Fibroblast of the aortic adventitia (primary cell): ENCODE results near the gene COL12A1. TPM values are rescaled to one million over a fixed set of nuclear protein-coding genes. Genes with fewer than 3 reads are reported as not detected.
A peak's percentile ranks its signal among the peaks of the same experiment; 100 is the strongest.

Source experiments
- DNase-seq: peaks from one replicate; pipeline ENCODE4 v3.0.0-alpha.2; 2010; ENCODE audit warnings: low read depth
- H3K4me3 ChIP-seq: 2 replicates; pipeline ENCODE4 v1.5.1; 2011; ENCODE audit warnings: low read depth, mild to moderate bottlenecking, control low read depth, low read length, moderate library complexity
- CTCF ChIP-seq: IDR thresholded peaks from 2 replicates; pipeline ENCODE4 v1.5.1; 2011; ENCODE audit warnings: mild to moderate bottlenecking, low read length, control low read depth, inconsistent platforms; ENCODE audit not compliant: insufficient read depth
- total RNA-seq: library from RNA; depleted of rRNA; stranded (reverse); fragments of >200 nt; gene quantifications from 2 replicates; pipeline ENCODE4 v1.2.3, GENCODE V29; 2012; ENCODE audit warnings: low replicate concordance

The COL12A1 gene
- total RNA-seq, 1 donor, result 139 TPM

GRCh38 chr6:75145211-75145610, 60.6 kb downstream of the COL12A1 start:
- DNase-seq, result no peak
- H3K4me3 ChIP-seq, result no peak overlapping the region
- no peak for TF ChIP-seq CTCF

GRCh38 chr6:75144386-75144785, 61.5 kb downstream of the COL12A1 start:
- H3K4me3 ChIP-seq, result no peak overlapping the region
- no peak for TF ChIP-seq CTCF
- no peak for DNase-seq

- peak; percentile 94 for DNase-seq
- TF ChIP-seq CTCF, result no peak
Observed at GRCh38 chr6:75143191-75143590, 62.7 kb downstream of the COL12A1 start.

GRCh38 chr6:75142721-75143120, 63.1 kb downstream of the COL12A1 start:
- no peak for DNase-seq
- no peak overlapping the region for H3K4me3 ChIP-seq
- TF ChIP-seq CTCF, result no peak

More at GRCh38 chr6:75143191-75143590, 62.7 kb downstream of the COL12A1 start:
- no peak overlapping the region for H3K4me3 ChIP-seq

- H3K4me3 ChIP-seq, result no peak overlapping the region
- no peak for TF ChIP-seq CTCF
- no peak for DNase-seq
Observed at GRCh38 chr6:75135876-75136275, 70.0 kb downstream of the COL12A1 start.

GRCh38 chr6:75135450-75135849, 70.4 kb downstream of the COL12A1 start:
- DNase-seq, result no peak
- TF ChIP-seq CTCF, result no peak
- no peak overlapping the region for H3K4me3 ChIP-seq

GRCh38 chr6:75130784-75131183, 75.1 kb downstream of the COL12A1 start:
- no peak for TF ChIP-seq CTCF
- no peak overlapping the region for H3K4me3 ChIP-seq
- DNase-seq, result peak; percentile 52
